ENCODE results near the gene ZFAND2A. TPM values are rescaled to one million over a fixed set of nuclear protein-coding genes. Genes with fewer than 3 reads are reported as not detected.

ZFAND2A gene
- total RNA-seq, 1 donor, result 13.0 TPM

DNA sequence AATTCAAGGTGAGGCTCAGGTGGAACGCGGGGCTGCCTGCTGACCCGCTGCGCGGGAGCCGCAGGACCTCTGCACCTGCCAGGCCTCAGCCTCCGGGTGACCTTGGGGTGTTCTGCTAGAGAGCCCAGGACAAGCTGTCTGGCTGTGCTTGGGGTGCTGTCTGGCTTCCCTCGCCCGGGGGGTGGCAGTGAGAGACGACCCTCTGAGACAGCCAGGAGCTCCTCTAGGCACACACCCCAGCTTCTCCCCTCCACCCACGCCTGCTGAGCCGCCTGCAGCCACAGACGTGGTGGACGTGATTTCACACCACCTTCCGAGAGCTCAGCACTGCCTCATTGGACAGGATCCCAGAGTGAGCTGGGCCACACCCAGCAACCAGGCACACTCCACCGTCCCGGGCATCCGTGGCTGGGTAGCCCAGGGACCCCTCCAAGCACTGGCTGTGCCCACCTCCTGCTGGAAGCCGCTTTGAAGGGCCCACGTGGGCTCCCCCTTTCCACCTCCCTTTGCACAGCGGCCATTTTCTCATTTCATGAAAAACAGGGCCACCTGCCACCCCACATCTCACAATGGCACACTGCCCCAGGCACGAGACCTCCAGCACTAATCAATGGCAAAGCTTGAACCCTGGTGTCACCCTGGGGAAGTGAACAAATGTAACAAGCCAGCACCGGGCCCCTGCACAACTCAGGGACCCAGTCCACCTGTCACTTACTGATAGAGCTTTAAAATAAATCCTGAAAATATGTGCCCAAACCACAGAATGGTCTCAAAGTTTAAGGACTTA lies 35.0 kb downstream of the ZFAND2A start:
- Histone ChIP-seq H3K9me3 (ENCODE audit: low read depth, low read length) (no peaks in the 10 kb centered on the region), H3K27ac (ENCODE audit: low read depth, low read length) (peak overlapping the region; percentile 36), H3K36me3 (ENCODE audit: insufficient read depth, low read length) (peaks cover 7% of the 10 kb centered on the region), H3K27me3 (ENCODE audit: insufficient read depth, low read length) (no peaks in the 10 kb centered on the region), H3K79me2 (ENCODE audit: insufficient read depth, low read length) (peaks cover 39% of the 10 kb centered on the region), H3K4me2 (ENCODE audit: insufficient read depth, low read length) (peak overlapping the region; percentile 50), H3K4me3 (ENCODE audit: insufficient read depth, low read length) (peak overlapping the region; percentile 33), H4K20me1 (ENCODE audit: insufficient read depth, low read length) (no peaks in the 10 kb centered on the region), H3K4me1 (ENCODE audit: insufficient read depth, low read length) (peaks cover 33% of the 10 kb centered on the region), H2AFZ (ENCODE audit: low read length) (peak overlapping the region; percentile 76)
- TF ChIP-seq, protein P1, sequence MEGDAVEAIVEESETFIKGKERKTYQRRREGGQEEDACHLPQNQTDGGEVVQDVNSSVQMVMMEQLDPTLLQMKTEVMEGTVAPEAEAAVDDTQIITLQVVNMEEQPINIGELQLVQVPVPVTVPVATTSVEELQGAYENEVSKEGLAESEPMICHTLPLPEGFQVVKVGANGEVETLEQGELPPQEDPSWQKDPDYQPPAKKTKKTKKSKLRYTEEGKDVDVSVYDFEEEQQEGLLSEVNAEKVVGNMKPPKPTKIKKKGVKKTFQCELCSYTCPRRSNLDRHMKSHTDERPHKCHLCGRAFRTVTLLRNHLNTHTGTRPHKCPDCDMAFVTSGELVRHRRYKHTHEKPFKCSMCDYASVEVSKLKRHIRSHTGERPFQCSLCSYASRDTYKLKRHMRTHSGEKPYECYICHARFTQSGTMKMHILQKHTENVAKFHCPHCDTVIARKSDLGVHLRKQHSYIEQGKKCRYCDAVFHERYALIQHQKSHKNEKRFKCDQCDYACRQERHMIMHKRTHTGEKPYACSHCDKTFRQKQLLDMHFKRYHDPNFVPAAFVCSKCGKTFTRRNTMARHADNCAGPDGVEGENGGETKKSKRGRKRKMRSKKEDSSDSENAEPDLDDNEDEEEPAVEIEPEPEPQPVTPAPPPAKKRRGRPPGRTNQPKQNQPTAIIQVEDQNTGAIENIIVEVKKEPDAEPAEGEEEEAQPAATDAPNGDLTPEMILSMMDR (IDR thresholded peaks at IDR 0.05; ENCODE audit: extremely low read depth, low read depth, low read length), result no peak
- peak; percentile 88 for DNase-seq (ENCODE audit: insufficient read length, low spot score, missing footprints)

DNA sequence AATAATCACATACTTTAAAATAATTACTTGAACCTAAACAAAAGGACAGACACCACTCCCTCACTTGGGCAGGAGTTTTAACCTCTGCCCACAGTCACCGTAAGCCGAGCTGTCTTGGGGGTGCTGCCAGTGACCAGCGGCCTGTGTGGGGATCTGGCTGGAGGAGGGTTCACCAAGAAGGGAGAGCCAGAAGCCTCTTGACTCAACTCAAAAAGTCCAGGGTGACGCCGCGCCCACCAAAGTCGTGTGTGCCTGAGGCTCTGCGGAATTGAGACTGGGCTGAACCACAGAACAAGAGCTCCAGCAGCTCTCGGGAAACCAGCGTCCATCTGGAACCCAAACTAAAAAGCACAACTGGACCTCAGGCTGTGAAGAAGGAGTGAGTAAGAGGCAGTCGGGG lies 35.8 kb downstream of the ZFAND2A start:
- H3K9me3 ChIP-seq (ENCODE audit: low read depth, low read length), result no peaks in the 10 kb centered on the region
- peaks cover 33% of the 10 kb centered on the region for H3K4me1 ChIP-seq (ENCODE audit: insufficient read depth, low read length)
- H3K27me3 ChIP-seq (ENCODE audit: insufficient read depth, low read length), result no peaks in the 10 kb centered on the region
- H3K36me3 ChIP-seq (ENCODE audit: insufficient read depth, low read length), result peaks cover 7% of the 10 kb centered on the region
- H3K4me3 ChIP-seq (ENCODE audit: insufficient read depth, low read length), result peak overlapping the region; percentile 53
- H3K27ac ChIP-seq (ENCODE audit: low read depth, low read length), result peak overlapping the region; percentile 81
- no peaks in the 10 kb centered on the region for H4K20me1 ChIP-seq (ENCODE audit: insufficient read depth, low read length)
- H2AFZ ChIP-seq (ENCODE audit: low read length), result peak overlapping the region; percentile 53
- TF ChIP-seq, protein P1 (IDR thresholded peaks at IDR 0.05; ENCODE audit: extremely low read depth, low read depth, low read length), result no peak
- peak; percentile 93 for DNase-seq (ENCODE audit: insufficient read length, low spot score, missing footprints)
- peaks cover 39% of the 10 kb centered on the region for H3K79me2 ChIP-seq (ENCODE audit: insufficient read depth, low read length)
- peak overlapping the region; percentile 63 for H3K4me2 ChIP-seq (ENCODE audit: insufficient read depth, low read length)

DNA sequence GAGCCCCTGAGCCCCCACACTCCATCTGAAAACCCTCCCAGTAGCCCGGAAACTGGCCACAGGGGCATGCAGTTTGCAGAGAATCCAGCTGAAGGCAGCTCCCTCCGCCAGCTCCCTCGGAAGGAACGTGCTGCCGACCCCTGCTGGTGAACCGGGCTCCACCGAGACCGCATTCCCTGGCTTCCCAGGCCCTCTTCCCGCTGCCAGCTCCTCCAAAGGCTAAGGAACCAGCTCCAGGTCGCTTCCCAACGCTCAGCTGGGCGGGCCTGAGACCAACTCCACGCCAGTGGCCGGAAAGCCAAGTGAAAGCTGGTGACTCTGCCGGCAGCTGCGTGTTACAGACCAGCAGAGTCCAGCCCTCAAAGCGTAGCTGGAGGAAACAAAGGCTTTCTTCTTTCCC lies 36.3 kb downstream of the ZFAND2A start:
- Histone ChIP-seq H4K20me1 (ENCODE audit: insufficient read depth, low read length) (no peaks in the 10 kb centered on the region), H3K4me3 (ENCODE audit: insufficient read depth, low read length) (peak overlapping the region; percentile 53), H3K4me2 (ENCODE audit: insufficient read depth, low read length) (peak overlapping the region; percentile 63), H3K36me3 (ENCODE audit: insufficient read depth, low read length) (peaks cover 7% of the 10 kb centered on the region), H3K4me1 (ENCODE audit: insufficient read depth, low read length) (peaks cover 33% of the 10 kb centered on the region), H3K9me3 (ENCODE audit: low read depth, low read length) (no peaks in the 10 kb centered on the region), H3K79me2 (ENCODE audit: insufficient read depth, low read length) (peaks cover 39% of the 10 kb centered on the region), H3K27ac (ENCODE audit: low read depth, low read length) (peak overlapping the region; percentile 81), H2AFZ (ENCODE audit: low read length) (peak overlapping the region; percentile 53), H3K27me3 (ENCODE audit: insufficient read depth, low read length) (no peaks in the 10 kb centered on the region)
- peak; percentile 98 for DNase-seq (ENCODE audit: insufficient read length, low spot score, missing footprints)
- TF ChIP-seq, protein P1 (IDR thresholded peaks at IDR 0.05; ENCODE audit: extremely low read depth, low read depth, low read length), result peak; percentile 69

DNA sequence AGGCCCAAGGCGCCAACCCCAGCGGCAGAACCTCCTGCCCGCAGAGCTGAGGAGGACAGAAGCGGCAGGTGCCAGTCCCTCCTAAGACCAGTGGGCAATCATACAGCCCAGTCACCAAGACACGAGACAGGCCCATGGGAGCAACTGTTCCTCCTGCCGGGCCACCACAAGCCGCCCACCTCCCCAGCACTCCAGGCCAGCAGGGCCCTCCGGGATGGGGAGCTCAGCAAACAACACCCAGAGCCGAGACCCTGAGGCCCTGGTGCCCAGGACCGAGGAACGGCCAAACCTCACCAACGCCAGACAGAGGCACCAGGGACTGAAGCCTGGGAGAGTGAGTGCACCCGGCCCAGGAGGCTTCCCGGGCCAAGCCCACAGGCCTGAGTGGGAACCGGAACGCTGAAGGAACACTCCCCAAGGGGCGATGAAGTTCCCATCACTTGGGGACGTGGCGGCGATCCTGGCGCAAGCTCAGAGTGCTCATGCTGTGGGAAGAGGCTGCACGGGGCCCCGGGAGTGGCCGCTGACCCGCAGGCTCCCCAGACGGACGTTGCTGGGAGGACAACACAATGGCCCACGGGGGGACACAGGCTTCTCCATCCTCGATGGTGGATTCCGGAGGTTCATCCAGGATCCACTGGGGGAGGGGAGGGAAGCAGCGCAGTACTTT lies 37.0 kb downstream of the ZFAND2A start:
- Histone ChIP-seq H3K4me2 (ENCODE audit: insufficient read depth, low read length) (peak overlapping the region; percentile 63), H3K79me2 (ENCODE audit: insufficient read depth, low read length) (peaks cover 41% of the 10 kb centered on the region), H3K27me3 (ENCODE audit: insufficient read depth, low read length) (no peaks in the 10 kb centered on the region), H3K4me1 (ENCODE audit: insufficient read depth, low read length) (peaks cover 33% of the 10 kb centered on the region), H3K4me3 (ENCODE audit: insufficient read depth, low read length) (peak overlapping the region; percentile 19), H3K9me3 (ENCODE audit: low read depth, low read length) (no peaks in the 10 kb centered on the region), H3K36me3 (ENCODE audit: insufficient read depth, low read length) (peaks cover 7% of the 10 kb centered on the region), H3K27ac (ENCODE audit: low read depth, low read length) (peak overlapping the region; percentile 81), H2AFZ (ENCODE audit: low read length) (peak overlapping the region; percentile 53), H4K20me1 (ENCODE audit: insufficient read depth, low read length) (no peaks in the 10 kb centered on the region)
- DNase-seq (ENCODE audit: insufficient read length, low spot score, missing footprints), result peak; percentile 89
- TF ChIP-seq, protein P1 (IDR thresholded peaks at IDR 0.05; ENCODE audit: extremely low read depth, low read depth, low read length), result no peak
